Loucy (cell line): ENCODE measurements around the gene CREB1.

Source experiments
- H2AFZ ChIP-seq: fragments of 200-600 bp; sonication (generic); 2 replicates; pipeline ENCODE4 v1.6.0; 2016; ENCODE audit warnings: antibody characterized with exemption, mild to moderate bottlenecking, low read length, moderate library complexity
- H3F3A ChIP-seq: fragments of 200-600 bp; 2 replicates; pipeline ENCODE4 v1.6.0; 2016; ENCODE audit warnings: antibody characterized with exemption, low read depth, mild to moderate bottlenecking
- H3K27me3 ChIP-seq: fragments of 200-600 bp; sonication (generic); 2 replicates; pipeline ENCODE4 v1.6.1; 2014; ENCODE audit warnings: low read length, mild to moderate bottlenecking; ENCODE audit not compliant: insufficient read depth, poor library complexity, severe bottlenecking
- H3K36me3 ChIP-seq: fragments of 200-600 bp; sonication (generic); 2 replicates; pipeline ENCODE4 v1.6.1; 2016; ENCODE audit warnings: low read length; ENCODE audit not compliant: insufficient read depth
- H3K4me1 ChIP-seq: fragments of 200-600 bp; sonication (generic); 2 replicates; pipeline ENCODE4 v1.5.1; 2014; ENCODE audit warnings: low read length, mild to moderate bottlenecking; ENCODE audit not compliant: insufficient read depth, poor library complexity, severe bottlenecking
- H3K4me2 ChIP-seq: fragments of 200-600 bp; sonication (generic); 2 replicates; pipeline ENCODE4 v1.6.0; 2014; ENCODE audit warnings: antibody characterized with exemption, low read length, low read depth, mild to moderate bottlenecking; ENCODE audit not compliant: poor library complexity, severe bottlenecking
- H3K4me3 ChIP-seq: fragments of 200-600 bp; sonication (generic); 2 replicates; pipeline ENCODE4 v1.5.1; 2014; ENCODE audit warnings: low read length, mild to moderate bottlenecking, mixed read lengths; ENCODE audit not compliant: poor library complexity, severe bottlenecking
- H3K79me2 ChIP-seq: fragments of 200-600 bp; sonication (generic); 2 replicates; pipeline ENCODE4 v1.6.1; 2014; ENCODE audit warnings: low read length; ENCODE audit not compliant: insufficient read depth
- H3K9ac ChIP-seq: fragments of 200-600 bp; sonication (generic); 2 replicates; pipeline ENCODE4 v1.6.0; 2014; ENCODE audit warnings: mild to moderate bottlenecking, low read depth, low read length, moderate library complexity; ENCODE audit not compliant: poor library complexity, severe bottlenecking
- H3K9me2 ChIP-seq: fragments of 200-600 bp; sonication (generic); replicated peaks from 2 replicates; pipeline ENCODE4 v1.6.1; 2016; ENCODE audit warnings: low read depth, low read length, mixed read lengths
- H3K9me3 ChIP-seq: fragments of 200-600 bp; sonication (generic); 2 replicates; pipeline ENCODE4 v1.6.1; 2014; ENCODE audit warnings: mild to moderate bottlenecking, antibody characterized with exemption, low read length, low read depth; ENCODE audit not compliant: insufficient read depth
- H4K20me1 ChIP-seq: fragments of 200-600 bp; sonication (generic); 2 replicates; pipeline ENCODE4 v1.6.0; 2014; ENCODE audit warnings: antibody characterized with exemption, low read length, mild to moderate bottlenecking; ENCODE audit not compliant: insufficient read depth, poor library complexity, severe bottlenecking
- EZH2phosphoT487 ChIP-seq: fragments of 200-600 bp; IDR thresholded peaks from 2 replicates; pipeline ENCODE4 v1.6.1; 2018; ENCODE audit warnings: antibody characterized with exemption, mild to moderate bottlenecking, moderate library complexity, borderline replicate concordance
- TF ChIP-seq, protein P1 (sequence below): fragments of 200-600 bp; sonication (generic); conservative IDR thresholded peaks from 2 replicates; pipeline ENCODE4 v1.5.1; 2014; ENCODE audit warnings: mild to moderate bottlenecking, antibody characterized with exemption, low read length

Gene CREB1

GRCh38 chr2:207601774-207602173 lies 72.0 kb downstream of the CREB1 start:
- peaks cover 20% of the 10 kb centered on the region for H3K36me3 ChIP-seq
- H2AFZ ChIP-seq: no peak overlapping the region
- H4K20me1 ChIP-seq: no peaks in the 10 kb centered on the region
- TF ChIP-seq EZH2phosphoT487: no peak
- TF ChIP-seq, protein P1, sequence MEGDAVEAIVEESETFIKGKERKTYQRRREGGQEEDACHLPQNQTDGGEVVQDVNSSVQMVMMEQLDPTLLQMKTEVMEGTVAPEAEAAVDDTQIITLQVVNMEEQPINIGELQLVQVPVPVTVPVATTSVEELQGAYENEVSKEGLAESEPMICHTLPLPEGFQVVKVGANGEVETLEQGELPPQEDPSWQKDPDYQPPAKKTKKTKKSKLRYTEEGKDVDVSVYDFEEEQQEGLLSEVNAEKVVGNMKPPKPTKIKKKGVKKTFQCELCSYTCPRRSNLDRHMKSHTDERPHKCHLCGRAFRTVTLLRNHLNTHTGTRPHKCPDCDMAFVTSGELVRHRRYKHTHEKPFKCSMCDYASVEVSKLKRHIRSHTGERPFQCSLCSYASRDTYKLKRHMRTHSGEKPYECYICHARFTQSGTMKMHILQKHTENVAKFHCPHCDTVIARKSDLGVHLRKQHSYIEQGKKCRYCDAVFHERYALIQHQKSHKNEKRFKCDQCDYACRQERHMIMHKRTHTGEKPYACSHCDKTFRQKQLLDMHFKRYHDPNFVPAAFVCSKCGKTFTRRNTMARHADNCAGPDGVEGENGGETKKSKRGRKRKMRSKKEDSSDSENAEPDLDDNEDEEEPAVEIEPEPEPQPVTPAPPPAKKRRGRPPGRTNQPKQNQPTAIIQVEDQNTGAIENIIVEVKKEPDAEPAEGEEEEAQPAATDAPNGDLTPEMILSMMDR: no peak
- H3K79me2 ChIP-seq: no peaks in the 10 kb centered on the region
- H3K4me1 ChIP-seq: no peaks in the 10 kb centered on the region
- no peaks in the 10 kb centered on the region for H3K9me3 ChIP-seq
- H3K4me3 ChIP-seq: no peak overlapping the region
- no peaks in the 10 kb centered on the region for H3K9me2 ChIP-seq
- no peak overlapping the region for H3K9ac ChIP-seq
- no peak overlapping the region for H3K4me2 ChIP-seq
- H3F3A ChIP-seq: 0 out of 2 replicates have a peak, but pooled peaks cover 3% of the 10 kb centered on the region
- H3K27me3 ChIP-seq: no peaks in the 10 kb centered on the region

- Histone ChIP-seq H3K9me3 (no peaks in the 10 kb centered on the region), H2AFZ (no peak overlapping the region), H4K20me1 (no peaks in the 10 kb centered on the region), H3K9me2 (no peaks in the 10 kb centered on the region), H3K79me2 (no peaks in the 10 kb centered on the region), H3K4me2 (no peak overlapping the region), H3K4me1 (no peaks in the 10 kb centered on the region), H3K9ac (no peak overlapping the region), H3F3A (0 out of 2 replicates have a peak, but pooled peaks cover 3% of the 10 kb centered on the region), H3K27me3 (no peaks in the 10 kb centered on the region), H3K4me3 (no peak overlapping the region), H3K36me3 (peaks cover 6% of the 10 kb centered on the region; the same call in 1 of the 2 replicates)
- no peak for TF ChIP-seq EZH2phosphoT487
- TF ChIP-seq, protein P1: no peak
These were observed 73.7 kb downstream of the CREB1 start for GRCh38 chr2:207603486-207603885.

DNA sequence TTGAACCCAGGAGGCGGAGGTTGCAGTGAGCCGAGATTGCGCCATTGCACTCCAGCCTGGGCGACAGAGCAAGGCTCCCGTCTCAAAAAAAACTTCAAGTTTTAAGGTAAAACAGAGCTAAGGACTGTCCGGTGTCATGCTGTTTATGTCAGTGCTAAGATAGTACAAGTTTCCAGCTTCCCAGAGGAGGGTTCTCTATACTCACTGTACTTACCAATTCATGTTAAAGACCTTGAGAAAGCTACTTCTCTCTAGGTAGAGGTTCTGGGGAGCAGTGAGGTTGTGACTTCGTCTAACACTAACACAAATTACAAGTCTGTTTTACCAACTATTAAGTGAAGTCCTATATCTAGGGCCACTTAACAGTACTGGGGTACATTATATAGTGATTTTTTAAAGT lies 76.6 kb downstream of the CREB1 start:
- no peak overlapping the region for H3K9ac ChIP-seq
- no peaks in the 10 kb centered on the region for H3K79me2 ChIP-seq
- no peaks in the 10 kb centered on the region for H3K4me1 ChIP-seq
- no peak overlapping the region for H2AFZ ChIP-seq
- 0 out of 2 replicates have a peak, but pooled peaks cover 3% of the 10 kb centered on the region for H3F3A ChIP-seq
- no peak overlapping the region for H3K4me2 ChIP-seq
- no peaks in the 10 kb centered on the region; the same call in 1 of the 2 replicates for H3K36me3 ChIP-seq
- H4K20me1 ChIP-seq: no peaks in the 10 kb centered on the region
- no peaks in the 10 kb centered on the region for H3K27me3 ChIP-seq
- no peaks in the 10 kb centered on the region for H3K9me2 ChIP-seq
- H3K9me3 ChIP-seq: no peaks in the 10 kb centered on the region
- H3K4me3 ChIP-seq: no peak overlapping the region
- TF ChIP-seq, protein P1: no peak
- TF ChIP-seq EZH2phosphoT487: no peak
